K562 (cell line): ENCODE measurements around the gene DHRS3.

ENCODE experiments used
- CHD1 ChIP-seq: fragments of 200-600 bp; sonication (generic); IDR thresholded peaks from one replicate; pipeline ENCODE4 v1.6.1; 2012; ENCODE audit warnings: mild to moderate bottlenecking, moderate library complexity, low read length, inconsistent platforms
- EZH2 ChIP-seq: IDR thresholded peaks from 2 replicates; pipeline ENCODE4 v1.6.1; 2012; ENCODE audit warnings: low read depth, mild to moderate bottlenecking, inconsistent platforms, low read length, borderline replicate concordance
- FOSL1 ChIP-seq: fragments of 200-800 bp; sonication (Bioruptor generic); conservative IDR thresholded peaks from 2 replicates; pipeline ENCODE4 v1.6.1; 2016; ENCODE audit warnings: missing genetic modification characterization, missing compliant biosample characterization
- PHTF2 ChIP-seq: fragments of 250-450 bp; sonication (Bioruptor Pico); IDR thresholded peaks from 2 replicates; pipeline ENCODE4 v1.5.0; 2021; ENCODE audit warnings: mild to moderate bottlenecking
- SIRT6 ChIP-seq: IDR thresholded peaks from one replicate; pipeline ENCODE4 v1.6.1; 2012; ENCODE audit warnings: low read depth, mild to moderate bottlenecking, control low read depth, inconsistent platforms, low read length, moderate library complexity
- TGIF2 ChIP-seq: sonication (generic); formaldehyde crosslinking; IDR thresholded peaks from 2 replicates; pipeline ENCODE4 v1.8.1; 2022; ENCODE audit warnings: mild to moderate bottlenecking, missing genetic modification reagents, moderate library complexity
- ZBED1 ChIP-seq: IDR thresholded peaks from 2 replicates; pipeline ENCODE4 v1.6.1; 2014
- ZNF785 ChIP-seq: fragments of 250-450 bp; sonication (Bioruptor Pico); IDR thresholded peaks from 2 replicates; pipeline ENCODE4 v1.4.0; 2020; ENCODE audit warnings: mild to moderate bottlenecking
- TF ChIP-seq, protein P1 (sequence below): fragments of 250-450 bp; sonication (Bioruptor Pico); IDR thresholded peaks from 2 replicates; pipeline ENCODE4 v1.4.0; 2020; ENCODE audit warnings: mild to moderate bottlenecking, moderate library complexity
- TF ChIP-seq, protein P2 (sequence below): sonication (generic); formaldehyde crosslinking; IDR thresholded peaks from 2 replicates; pipeline ENCODE4 v1.8.0; 2022; ENCODE audit warnings: missing genetic modification reagents, mild to moderate bottlenecking, moderate library complexity, borderline replicate concordance
- TF ChIP-seq, protein P3 (sequence below): fragments of 450-650 bp; IDR thresholded peaks from 2 replicates; pipeline ENCODE4 v1.7.0; 2016; ENCODE audit warnings: borderline replicate concordance

DNA sequence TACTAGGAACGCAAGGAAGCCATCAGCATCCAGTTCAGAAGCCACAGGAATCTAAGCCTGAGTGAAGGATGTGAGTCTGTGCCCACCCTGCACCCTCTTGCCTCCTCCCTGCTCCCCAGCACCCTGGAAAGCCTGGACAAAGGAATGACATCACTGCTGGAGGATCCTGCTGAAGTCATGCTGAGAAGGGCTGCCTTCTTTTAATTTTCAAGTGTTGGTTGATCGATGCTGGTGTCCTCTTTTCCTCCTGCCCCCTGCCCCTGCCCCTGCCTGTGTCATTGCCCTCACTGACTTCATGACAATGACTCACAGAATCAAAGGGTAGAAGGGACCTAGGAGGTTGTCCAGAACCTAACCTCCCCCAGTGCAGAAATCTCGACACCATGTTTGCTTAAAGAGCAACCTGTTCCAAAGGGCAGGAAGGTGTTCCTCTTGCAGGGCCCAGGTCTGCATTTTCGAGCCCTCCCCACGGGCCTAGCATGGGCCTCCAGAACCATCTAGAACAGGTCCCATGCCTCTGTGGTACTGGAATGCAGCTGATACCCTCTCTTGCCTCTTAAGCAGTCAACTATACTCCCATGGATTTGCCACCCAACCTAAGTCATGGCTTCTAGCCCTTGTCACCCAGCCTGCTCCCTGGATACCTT lies 9.6 kb downstream of the DHRS3 start:
- TF ChIP-seq ZBED1, result no peak
- TF ChIP-seq ZNF785, result no peak
- TF ChIP-seq FOSL1 (tag), result no peak
- TF ChIP-seq EZH2, result no peak
- TF ChIP-seq, protein P1, sequence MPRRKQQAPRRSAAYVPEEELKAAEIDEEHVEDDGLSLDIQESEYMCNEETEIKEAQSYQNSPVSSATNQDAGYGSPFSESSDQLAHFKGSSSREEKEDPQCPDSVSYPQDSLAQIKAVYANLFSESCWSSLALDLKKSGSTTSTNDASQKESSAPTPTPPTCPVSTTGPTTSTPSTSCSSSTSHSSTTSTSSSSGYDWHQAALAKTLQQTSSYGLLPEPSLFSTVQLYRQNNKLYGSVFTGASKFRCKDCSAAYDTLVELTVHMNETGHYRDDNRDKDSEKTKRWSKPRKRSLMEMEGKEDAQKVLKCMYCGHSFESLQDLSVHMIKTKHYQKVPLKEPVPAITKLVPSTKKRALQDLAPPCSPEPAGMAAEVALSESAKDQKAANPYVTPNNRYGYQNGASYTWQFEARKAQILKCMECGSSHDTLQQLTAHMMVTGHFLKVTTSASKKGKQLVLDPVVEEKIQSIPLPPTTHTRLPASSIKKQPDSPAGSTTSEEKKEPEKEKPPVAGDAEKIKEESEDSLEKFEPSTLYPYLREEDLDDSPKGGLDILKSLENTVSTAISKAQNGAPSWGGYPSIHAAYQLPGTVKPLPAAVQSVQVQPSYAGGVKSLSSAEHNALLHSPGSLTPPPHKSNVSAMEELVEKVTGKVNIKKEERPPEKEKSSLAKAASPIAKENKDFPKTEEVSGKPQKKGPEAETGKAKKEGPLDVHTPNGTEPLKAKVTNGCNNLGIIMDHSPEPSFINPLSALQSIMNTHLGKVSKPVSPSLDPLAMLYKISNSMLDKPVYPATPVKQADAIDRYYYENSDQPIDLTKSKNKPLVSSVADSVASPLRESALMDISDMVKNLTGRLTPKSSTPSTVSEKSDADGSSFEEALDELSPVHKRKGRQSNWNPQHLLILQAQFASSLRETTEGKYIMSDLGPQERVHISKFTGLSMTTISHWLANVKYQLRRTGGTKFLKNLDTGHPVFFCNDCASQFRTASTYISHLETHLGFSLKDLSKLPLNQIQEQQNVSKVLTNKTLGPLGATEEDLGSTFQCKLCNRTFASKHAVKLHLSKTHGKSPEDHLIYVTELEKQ (CRISPR knock-in tag), result no peak
- TF ChIP-seq SIRT6, result no peak
- TF ChIP-seq, protein P2, sequence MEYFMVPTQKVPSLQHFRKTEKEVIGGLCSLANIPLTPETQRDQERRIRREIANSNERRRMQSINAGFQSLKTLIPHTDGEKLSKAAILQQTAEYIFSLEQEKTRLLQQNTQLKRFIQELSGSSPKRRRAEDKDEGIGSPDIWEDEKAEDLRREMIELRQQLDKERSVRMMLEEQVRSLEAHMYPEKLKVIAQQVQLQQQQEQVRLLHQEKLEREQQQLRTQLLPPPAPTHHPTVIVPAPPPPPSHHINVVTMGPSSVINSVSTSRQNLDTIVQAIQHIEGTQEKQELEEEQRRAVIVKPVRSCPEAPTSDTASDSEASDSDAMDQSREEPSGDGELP (CRISPR knock-in tag), result no peak
- no peak for TF ChIP-seq TGIF2
- TF ChIP-seq CHD1, result no peak
- no peak for TF ChIP-seq PHTF2
- TF ChIP-seq, protein P3, sequence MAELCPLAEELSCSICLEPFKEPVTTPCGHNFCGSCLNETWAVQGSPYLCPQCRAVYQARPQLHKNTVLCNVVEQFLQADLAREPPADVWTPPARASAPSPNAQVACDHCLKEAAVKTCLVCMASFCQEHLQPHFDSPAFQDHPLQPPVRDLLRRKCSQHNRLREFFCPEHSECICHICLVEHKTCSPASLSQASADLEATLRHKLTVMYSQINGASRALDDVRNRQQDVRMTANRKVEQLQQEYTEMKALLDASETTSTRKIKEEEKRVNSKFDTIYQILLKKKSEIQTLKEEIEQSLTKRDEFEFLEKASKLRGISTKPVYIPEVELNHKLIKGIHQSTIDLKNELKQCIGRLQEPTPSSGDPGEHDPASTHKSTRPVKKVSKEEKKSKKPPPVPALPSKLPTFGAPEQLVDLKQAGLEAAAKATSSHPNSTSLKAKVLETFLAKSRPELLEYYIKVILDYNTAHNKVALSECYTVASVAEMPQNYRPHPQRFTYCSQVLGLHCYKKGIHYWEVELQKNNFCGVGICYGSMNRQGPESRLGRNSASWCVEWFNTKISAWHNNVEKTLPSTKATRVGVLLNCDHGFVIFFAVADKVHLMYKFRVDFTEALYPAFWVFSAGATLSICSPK, result no peak
